ENCODE measurements around the gene RETREG3.
A peak's percentile ranks its signal among the peaks of the same experiment; 100 is the strongest.

GRCh38 chr17:42561897-42562387 is 47.2 kb downstream of the RETREG3 start, which contains the start of gene COASY:
- TF ChIP-seq, protein P1, sequence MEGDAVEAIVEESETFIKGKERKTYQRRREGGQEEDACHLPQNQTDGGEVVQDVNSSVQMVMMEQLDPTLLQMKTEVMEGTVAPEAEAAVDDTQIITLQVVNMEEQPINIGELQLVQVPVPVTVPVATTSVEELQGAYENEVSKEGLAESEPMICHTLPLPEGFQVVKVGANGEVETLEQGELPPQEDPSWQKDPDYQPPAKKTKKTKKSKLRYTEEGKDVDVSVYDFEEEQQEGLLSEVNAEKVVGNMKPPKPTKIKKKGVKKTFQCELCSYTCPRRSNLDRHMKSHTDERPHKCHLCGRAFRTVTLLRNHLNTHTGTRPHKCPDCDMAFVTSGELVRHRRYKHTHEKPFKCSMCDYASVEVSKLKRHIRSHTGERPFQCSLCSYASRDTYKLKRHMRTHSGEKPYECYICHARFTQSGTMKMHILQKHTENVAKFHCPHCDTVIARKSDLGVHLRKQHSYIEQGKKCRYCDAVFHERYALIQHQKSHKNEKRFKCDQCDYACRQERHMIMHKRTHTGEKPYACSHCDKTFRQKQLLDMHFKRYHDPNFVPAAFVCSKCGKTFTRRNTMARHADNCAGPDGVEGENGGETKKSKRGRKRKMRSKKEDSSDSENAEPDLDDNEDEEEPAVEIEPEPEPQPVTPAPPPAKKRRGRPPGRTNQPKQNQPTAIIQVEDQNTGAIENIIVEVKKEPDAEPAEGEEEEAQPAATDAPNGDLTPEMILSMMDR (IDR thresholded peaks at IDR 0.05) = peak in 1 of 7 experiments; percentile 7
- peak; percentile 18 to 81 (median 80) for TF ChIP-seq POLR2A (IDR thresholded peaks at IDR 0.05)

Measured in body of pancreas (tissue), 4 donors.